H9 (cell line): Measurements from ENCODE around the gene RAX2. TPM values are rescaled to one million over a fixed set of nuclear protein-coding genes. Genes with fewer than 3 reads are reported as not detected.

ENCODE experiments used
- DNase-seq: peaks from one replicate; pipeline ENCODE4 v3.0.0-alpha.2; 2017
- H2AFZ ChIP-seq: one replicate; pipeline ENCODE4 v1.6.1; 2013; ENCODE audit warnings: mild to moderate bottlenecking, low read length, control low read depth, moderate library complexity
- H2AK5ac ChIP-seq: 2 replicates; pipeline ENCODE4 v1.6.1; 2013; ENCODE audit warnings: low read length, control low read depth, mixed read lengths; ENCODE audit not compliant: insufficient read length
- H2BK120ac ChIP-seq: one replicate; pipeline ENCODE4 v1.6.1; 2013; ENCODE audit warnings: low read depth, mild to moderate bottlenecking, low read length, control low read depth, inconsistent platforms; ENCODE audit not compliant: poor library complexity, severe bottlenecking
- H2BK12ac ChIP-seq: 2 replicates; pipeline ENCODE4 v1.6.1; 2013; ENCODE audit warnings: low read length, control low read depth, mixed read lengths, low read depth; ENCODE audit not compliant: insufficient read length
- H2BK15ac ChIP-seq: 2 replicates; pipeline ENCODE4 v1.6.1; 2013; ENCODE audit warnings: low read depth, low read length, control low read depth
- H2BK20ac ChIP-seq: one replicate; pipeline ENCODE4 v1.6.1; 2013; ENCODE audit warnings: low read depth, mild to moderate bottlenecking, low read length, control low read depth, inconsistent platforms; ENCODE audit not compliant: poor library complexity, severe bottlenecking
- H2BK5ac ChIP-seq: 2 replicates; pipeline ENCODE4 v1.6.1; 2013; ENCODE audit warnings: low read length, control low read depth, mixed read lengths; ENCODE audit not compliant: insufficient read length
- H3K14ac ChIP-seq: 2 replicates; pipeline ENCODE4 v1.6.1; 2013; ENCODE audit warnings: low read length, control low read depth; ENCODE audit not compliant: insufficient read depth
- H3K18ac ChIP-seq: 2 replicates; pipeline ENCODE4 v1.6.1; 2013; ENCODE audit warnings: low read depth, mild to moderate bottlenecking, mixed read lengths, low read length, control low read depth; ENCODE audit not compliant: insufficient read length
- H3K23ac ChIP-seq: 2 replicates; pipeline ENCODE4 v1.6.1; 2013; ENCODE audit warnings: low read length, control low read depth, mixed read lengths, low read depth; ENCODE audit not compliant: insufficient read length
- H3K23me2 ChIP-seq: 2 replicates; pipeline ENCODE4 v1.6.1; 2013; ENCODE audit warnings: low read depth, mild to moderate bottlenecking, mixed read lengths, low read length, control low read depth; ENCODE audit not compliant: insufficient read length, poor library complexity, severe bottlenecking
- H3K27ac ChIP-seq: 2 replicates; pipeline ENCODE4 v1.5.1; 2013; ENCODE audit warnings: low read length, control low read depth, mixed read lengths, low read depth; ENCODE audit not compliant: insufficient read length
- H3K27me3 ChIP-seq: 2 replicates; pipeline ENCODE4 v1.6.1; 2013; ENCODE audit warnings: low read length, control low read depth, inconsistent platforms; ENCODE audit not compliant: insufficient read depth
- H3K4ac ChIP-seq: 2 replicates; pipeline ENCODE4 v1.6.1; 2013; ENCODE audit warnings: low read depth, mild to moderate bottlenecking, control low read depth, inconsistent platforms, low read length, moderate library complexity
- H3K4me1 ChIP-seq: 2 replicates; pipeline ENCODE4 v1.6.1; 2013; ENCODE audit warnings: low read length, control low read depth, inconsistent platforms; ENCODE audit not compliant: insufficient read depth
- H3K4me2 ChIP-seq: 2 replicates; pipeline ENCODE4 v1.6.1; 2013; ENCODE audit warnings: low read length, control low read depth, mixed read lengths; ENCODE audit not compliant: insufficient read length, insufficient read depth
- H3K56ac ChIP-seq: 2 replicates; pipeline ENCODE4 v1.6.1; 2013; ENCODE audit warnings: low read depth, mild to moderate bottlenecking, mixed read lengths, low read length, control low read depth; ENCODE audit not compliant: insufficient read length
- H3K79me1 ChIP-seq: 2 replicates; pipeline ENCODE4 v1.6.1; 2013; ENCODE audit warnings: low read depth, mild to moderate bottlenecking, moderate library complexity, low read length, control low read depth, inconsistent platforms; ENCODE audit not compliant: insufficient read depth, poor library complexity, severe bottlenecking
- H3K79me2 ChIP-seq: 2 replicates; pipeline ENCODE4 v1.6.1; 2013; ENCODE audit warnings: low read length, control low read depth, inconsistent platforms; ENCODE audit not compliant: insufficient read depth
- H3K9ac ChIP-seq: 2 replicates; pipeline ENCODE4 v1.6.1; 2013; ENCODE audit warnings: low read length, control low read depth, mixed read lengths; ENCODE audit not compliant: insufficient read length; ENCODE audit errors: extremely low read depth
- H3K9me3 ChIP-seq: one replicate; pipeline ENCODE4 v1.6.1; 2013; ENCODE audit warnings: low read depth, low read length, inconsistent platforms; ENCODE audit not compliant: control insufficient read depth
- H3T11ph ChIP-seq: one replicate; pipeline ENCODE4 v1.6.1; 2013; ENCODE audit warnings: mild to moderate bottlenecking, low read length, control low read depth, inconsistent platforms
- H4K20me1 ChIP-seq: one replicate; pipeline ENCODE4 v1.6.1; 2013; ENCODE audit not compliant: control insufficient read depth, insufficient read length, insufficient read depth
- H4K5ac ChIP-seq: 2 replicates; pipeline ENCODE4 v1.6.1; 2013; ENCODE audit warnings: low read depth, mild to moderate bottlenecking, mixed read lengths, low read length, control low read depth; ENCODE audit not compliant: insufficient read length
- H4K8ac ChIP-seq: replicated peaks from 2 replicates; pipeline ENCODE4 v1.6.1; 2013; ENCODE audit warnings: low read length, control low read depth, mixed read lengths, low read depth; ENCODE audit not compliant: insufficient read length
- H4K91ac ChIP-seq: 2 replicates; pipeline ENCODE4 v1.6.1; 2013; ENCODE audit warnings: low read depth, mild to moderate bottlenecking, moderate library complexity, mixed read lengths, low read length, control low read depth; ENCODE audit not compliant: insufficient read length
- H3K27ac Mint-ChIP-seq, 3 experiments: 2 replicates in 2 of 3; 3 replicates in 1 of 3; pipeline ENCODE4 v1.8.0; 2020 to 2021; ENCODE audit warnings: mixed read lengths in 3 of 3, mild to moderate bottlenecking in 1 of 3, moderate library complexity in 1 of 3
- H3K27me3 Mint-ChIP-seq: 2 replicates; pipeline ENCODE4 v1.8.0; 2021; ENCODE audit warnings: low read depth, mild to moderate bottlenecking, moderate library complexity, mixed read lengths
- H3K36me3 Mint-ChIP-seq, 3 experiments: 2 replicates in 2 of 3; 3 replicates in 1 of 3; pipeline ENCODE4 v1.8.0; 2020 to 2021; ENCODE audit warnings: low read depth in 3 of 3, mixed read lengths in 3 of 3; ENCODE audit not compliant: insufficient read depth in 1 of 3
- H3K4me1 Mint-ChIP-seq, 2 experiments: 2 replicates each; pipeline ENCODE4 v1.8.0; 2020; ENCODE audit warnings: mixed read lengths in 2 of 2
- H3K4me3 Mint-ChIP-seq, 2 experiments: 2 replicates in 1 of 2; 3 replicates in 1 of 2; pipeline ENCODE4 v1.8.0; 2020 to 2021; ENCODE audit warnings: mild to moderate bottlenecking in 2 of 2, mixed read lengths in 2 of 2, moderate library complexity in 1 of 2
- H3K9me3 Mint-ChIP-seq, 2 experiments: 2 replicates in 1 of 2; 3 replicates in 1 of 2; pipeline ENCODE4 v1.8.0; 2020; ENCODE audit warnings: mild to moderate bottlenecking in 2 of 2, mixed read lengths in 2 of 2, moderate library complexity in 1 of 2
- CTCF ChIP-seq: fragments of 200-600 bp; sonication (generic); conservative IDR thresholded peaks from 3 replicates; pipeline ENCODE4 v1.8.0; 2021; ENCODE audit warnings: antibody characterized with exemption, mild to moderate bottlenecking
- WGBS: extraction: QIAGEN DNeasy Blood & Tissue Kit; methylation state at CpG from one replicate; pipeline ENCODE4 v1.1.7; 2013; ENCODE audit warnings: missing lambda C conversion rate, low lambda C conversion rate, mixed read lengths; ENCODE audit not compliant: insufficient read length; ENCODE audit errors: extremely low coverage; 5-methylcytosine and 5-hydroxymethylcytosine counted together
- total RNA-seq: library from RNA; stranded (reverse); gene quantifications from 2 replicates; pipeline ENCODE4 v1.2.1, GENCODE V29; 2021

RAX2 gene
- total RNA-seq, 1 experiment from 2014 or later: not detected

- WGBS: no CpG with 5 or more reads among the region's 2 CpGs
Observed at GRCh38 chr19:3750211-3750610, 21.8 kb downstream of the RAX2 start.

More at GRCh38 chr19:3750211-3750610, 21.8 kb downstream of the RAX2 start:
- Histone ChIP-seq H4K5ac (no peak overlapping the region), H3K9me3 (no peaks in the 10 kb centered on the region), H3K18ac (no peak overlapping the region), H3K4ac (no peak overlapping the region), H2BK15ac (no peak overlapping the region), H2BK5ac (no peak overlapping the region), H3K79me1 (no peaks in the 10 kb centered on the region), H2AFZ (no peak overlapping the region), H3K79me2 (no peaks in the 10 kb centered on the region), H4K91ac (no peak overlapping the region), H2BK120ac (no peak overlapping the region), H3K4me1 (no peaks in the 10 kb centered on the region), H3T11ph (no peak overlapping the region), H3K27me3 (no peaks in the 10 kb centered on the region), H3K14ac (no peak overlapping the region), H4K20me1 (no peaks in the 10 kb centered on the region), H2BK12ac (no peak overlapping the region), H3K9ac (no peak overlapping the region), H4K8ac (no peak overlapping the region), H3K23ac (no peak overlapping the region), H3K56ac (no peak overlapping the region), H2BK20ac (no peak overlapping the region), H3K4me2 (no peak overlapping the region), H2AK5ac (no peak overlapping the region), H3K27ac (no peak overlapping the region), H3K23me2 (no peaks in the 10 kb centered on the region)
- no peaks in the 10 kb centered on the region for H3K9me3 Mint-ChIP-seq
- H3K36me3 Mint-ChIP-seq: peaks cover 4 to 32% (median 27%) of the 10 kb centered on the region in 3 experiments; a peak in 6 of 7 replicates
- no peaks in the 10 kb centered on the region for H3K4me1 Mint-ChIP-seq
- no peak for TF ChIP-seq CTCF
- no peak overlapping the region for H3K4me3 Mint-ChIP-seq
- no peaks in the 10 kb centered on the region for H3K27me3 Mint-ChIP-seq
- no peak overlapping the region for H3K27ac Mint-ChIP-seq
- DNase-seq: no peak
